Naive thymus-derived CD4-positive, alpha-beta T cell (primary cell): ENCODE results near the gene QARS1. TPM values are rescaled to one million over a fixed set of nuclear protein-coding genes. Genes with fewer than 3 reads are reported as not detected.

Experiments used
- ATAC-seq: fragments of 150-1000 bp; cut with Tn5 transposase; 2 replicates; pipeline ENCODE4 v1.10.0; 2021; ENCODE audit warnings: mild to moderate bottlenecking, moderate library complexity
- CTCF ChIA-PET: fragments of 350-600 bp; sonication (Branson Sonifier 250); formaldehyde crosslinking; loops from one replicate; lab custom pipeline; 2021; ENCODE audit warnings: antibody characterized with exemption; lab: Charles Lee
- POLR2A ChIA-PET: fragments of 350-600 bp; sonication (Branson Sonifier 250); formaldehyde crosslinking; loops from one replicate; lab custom pipeline; 2021; ENCODE audit warnings: antibody characterized with exemption, inconsistent platforms; lab: Charles Lee
- DNase-seq, 9 donors: peaks; one replicate each; pipeline versions ENCODE4 v3.0.0 to v3.0.0-alpha.2; 2020 to 2022; ENCODE audit warnings: mixed read lengths in 1 of 9
- H3K27ac ChIP-seq: one replicate; pipeline ENCODE4 v1.7.0; 2013; ENCODE audit warnings: mild to moderate bottlenecking, low read depth, low read length, moderate library complexity
- H3K27me3 ChIP-seq, 2 donors: one replicate each; pipeline ENCODE4 v1.7.0; 2013; ENCODE audit warnings: low read length in 2 of 2, mild to moderate bottlenecking in 2 of 2, moderate library complexity in 2 of 2; ENCODE audit not compliant: control insufficient read depth in 2 of 2, insufficient read depth in 2 of 2
- H3K36me3 ChIP-seq, 3 experiments: 1 replicate in 2 of 3; 2 replicates in 1 of 3; pipeline ENCODE4 v1.7.0; 2013; ENCODE audit warnings: low read length in 3 of 3, mild to moderate bottlenecking in 3 of 3, moderate library complexity in 1 of 3; ENCODE audit not compliant: insufficient read depth in 3 of 3, control insufficient read depth in 2 of 3
- H3K4me1 ChIP-seq, 2 donors: one replicate each; pipeline ENCODE4 v1.7.0; 2013; ENCODE audit warnings: low read length in 2 of 2, mild to moderate bottlenecking in 2 of 2, moderate library complexity in 1 of 2; ENCODE audit not compliant: control insufficient read depth in 2 of 2, insufficient read depth in 2 of 2
- H3K4me3 ChIP-seq: 2 replicates; pipeline ENCODE4 v1.7.0; 2013; ENCODE audit warnings: mild to moderate bottlenecking, low read length
- H3K9me3 ChIP-seq, 3 experiments: 1 replicate in 2 of 3; 2 replicates in 1 of 3; pipeline ENCODE4 v1.7.0; 2013; ENCODE audit warnings: low read length in 3 of 3; ENCODE audit not compliant: control insufficient read depth in 2 of 3
- H3K27ac Mint-ChIP-seq, 9 donors: one replicate each; pipeline ENCODE4 v1.8.0; 2020 to 2022; ENCODE audit warnings: mixed read lengths in 9 of 9, mild to moderate bottlenecking in 8 of 9, moderate library complexity in 5 of 9, inconsistent platforms in 2 of 9
- H3K27me3 Mint-ChIP-seq, 5 donors: one replicate each; pipeline ENCODE4 v1.8.0; 2021 to 2022; ENCODE audit warnings: mixed read lengths in 5 of 5, mild to moderate bottlenecking in 1 of 5
- H3K36me3 Mint-ChIP-seq, 5 donors: one replicate each; pipeline ENCODE4 v1.8.0; 2020 to 2022; ENCODE audit warnings: mixed read lengths in 5 of 5, mild to moderate bottlenecking in 3 of 5, inconsistent platforms in 1 of 5
- H3K4me1 Mint-ChIP-seq, 7 donors: one replicate each; pipeline ENCODE4 v1.8.0; 2020 to 2022; ENCODE audit warnings: mixed read lengths in 7 of 7, mild to moderate bottlenecking in 3 of 7, inconsistent platforms in 1 of 7
- H3K4me3 Mint-ChIP-seq, 10 donors: one replicate each; pipeline ENCODE4 v1.8.0; 2020 to 2022; ENCODE audit warnings: mild to moderate bottlenecking in 10 of 10, mixed read lengths in 10 of 10, moderate library complexity in 6 of 10, inconsistent platforms in 2 of 10
- H3K9me3 Mint-ChIP-seq, 11 donors: one replicate each; pipeline ENCODE4 v1.8.0; 2020 to 2022; ENCODE audit warnings: mixed read lengths in 11 of 11, mild to moderate bottlenecking in 4 of 11, inconsistent platforms in 1 of 11, moderate library complexity in 1 of 11
- intact Hi-C, 2 donors: fragments of 100-400 bp; cut with micrococcal nuclease; formaldehyde crosslinking; loops; one replicate each; pipeline ENCODE4 v1.15.1; 2023
- polyA plus RNA-seq, 2 donors: library from polyadenylated mRNA; unstranded; fragments of 300-500 nt; fragmentation: Illumina TruSeq; gene quantifications; one replicate each; pipeline ENCODE4 v1.2.3, GENCODE V29; 2021
- total RNA-seq, 6 experiments: library from RNA in 5 of 6; stranded (reverse) in 5 of 6; gene quantifications; 1 replicate in 5 of 6; 2 replicates in 1 of 6; pipeline ENCODE4 v1.2.3 and lab custom pipeline; 2021 to 2026

Gene QARS1
- total and polyA plus RNA-seq, 7 experiments from 2014 or later = 90.6 to 258 (median 225) TPM

GRCh38 chr3:49124991-49125670 is 20.6 kb upstream of the QARS1 start:
- H3K4me3 Mint-ChIP-seq = no peak overlapping the region
- H3K27me3 Mint-ChIP-seq = no peaks in the 10 kb centered on the region
- H3K4me3 ChIP-seq = no peak overlapping the region
- no peaks in the 10 kb centered on the region for H3K36me3 Mint-ChIP-seq
- CTCF ChIA-PET = no interaction called here
- peak overlapping the region in 2 of 9 donors; percentile 60 to 69 for H3K27ac Mint-ChIP-seq
- no peak for ATAC-seq
- H3K27me3 ChIP-seq = no peaks in the 10 kb centered on the region
- H3K4me1 ChIP-seq = peaks cover 6 to 7% of the 10 kb centered on the region in 2 donors
- peaks cover 0 to 10% (median 8%) of the 10 kb centered on the region in 7 donors for H3K4me1 Mint-ChIP-seq
- DNase-seq = no peak
- intact Hi-C loops = loop anchor here in 1 of 2 donors (5.0 kb wide), 1 partner anchor 408 kb away; the partner anchor contains the start of gene IP6K2
- H3K36me3 ChIP-seq = peaks cover 0 to 4% (median 0%) of the 10 kb centered on the region in 3 experiments
- no peaks in the 10 kb centered on the region for H3K9me3 Mint-ChIP-seq
- H3K9me3 ChIP-seq = no peaks in the 10 kb centered on the region
- no peak overlapping the region for H3K27ac ChIP-seq
- POLR2A ChIA-PET = no interaction called here

DNA sequence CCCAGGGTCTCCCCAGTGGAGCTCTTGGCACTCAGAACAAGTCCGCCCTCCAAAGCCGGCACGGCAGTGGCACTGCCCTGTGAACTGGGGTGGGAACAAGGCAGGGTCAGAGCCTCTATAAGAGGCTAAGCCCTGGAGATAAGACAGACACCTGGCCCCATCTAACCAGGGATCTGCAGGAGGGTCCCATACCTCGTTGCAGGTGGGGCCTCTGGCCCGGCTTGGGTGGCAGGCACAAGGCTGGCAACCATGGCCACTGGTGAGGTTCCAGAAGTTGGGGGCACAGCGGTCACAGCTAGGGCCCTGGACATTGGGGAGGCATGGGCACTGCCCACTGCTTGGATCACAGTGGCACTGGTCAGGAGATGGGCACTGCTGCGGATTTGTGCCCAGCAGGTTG is 19.6 kb upstream of the QARS1 start:
- Histone ChIP-seq H3K4me1 (peaks cover 15% of the 10 kb centered on the region in 2 donors), H3K27ac (no peak overlapping the region), H3K9me3 (no peaks in the 10 kb centered on the region), H3K4me3 (no peak overlapping the region), H3K27me3 (no peaks in the 10 kb centered on the region), H3K36me3 (peaks cover 0 to 6% (median 0%) of the 10 kb centered on the region in 3 experiments)
- intact Hi-C loops = loop anchor here in 1 of 2 donors (5.0 kb wide), 1 partner anchor 407 kb away; the partner anchor contains the start of gene IP6K2
- POLR2A ChIA-PET = interaction anchor here (1.2 to 7.8 kb wide), 2 partner anchors 17 to 30 kb away, joined by 3 to 84 read pairs; partner anchors contain the start of genes QARS1 and QRICH1
- Mint-ChIP-seq H3K36me3 (no peaks in the 10 kb centered on the region), H3K9me3 (no peaks in the 10 kb centered on the region), H3K27me3 (no peaks in the 10 kb centered on the region), H3K27ac (peak overlapping the region in 2 of 9 donors; percentile 10 to 28), H3K4me1 (peaks cover 0 to 18% (median 15%) of the 10 kb centered on the region in 7 donors), H3K4me3 (no peak overlapping the region)
- DNase-seq (no peak), ATAC-seq (no peak)
- CTCF ChIA-PET = no interaction called here

- intact Hi-C loops = loop anchor here in 1 of 2 donors (5.0 kb wide), 1 partner anchor 406 kb away; the partner anchor contains the start of gene IP6K2
- Mint-ChIP-seq H3K36me3 (peaks cover 0 to 4% (median 0%) of the 10 kb centered on the region in 5 donors), H3K27me3 (no peaks in the 10 kb centered on the region), H3K27ac (peak overlapping the region in 2 of 9 donors; percentile 22 to 56), H3K9me3 (no peaks in the 10 kb centered on the region), H3K4me1 (peaks cover 0 to 23% (median 20%) of the 10 kb centered on the region in 7 donors), H3K4me3 (no peak overlapping the region)
- Histone ChIP-seq H3K36me3 (peaks cover 0 to 11% (median 0%) of the 10 kb centered on the region in 3 experiments), H3K27ac (no peak overlapping the region), H3K4me1 (peaks cover 17 to 20% of the 10 kb centered on the region in 2 donors), H3K9me3 (no peaks in the 10 kb centered on the region), H3K4me3 (no peak overlapping the region), H3K27me3 (no peaks in the 10 kb centered on the region)
- no peak for ATAC-seq
- CTCF ChIA-PET = no interaction called here
- POLR2A ChIA-PET = interaction anchor here (0.9 to 7.8 kb wide), 3 partner anchors 16 to 30 kb away, joined by 3 to 84 read pairs (median 3); partner anchors contain the start of genes QARS1 and QRICH1
- no peak for DNase-seq
Measured at GRCh38 chr3:49123687-49124086, 19.1 kb upstream of the QARS1 start.

- ChIA-PET CTCF (no interaction called here), POLR2A (interaction anchor here (0.9 to 7.8 kb wide), 4 partner anchors 16 to 31 kb away, joined by 3 to 84 read pairs (median 32); partner anchors contain the start of genes QARS1 and QRICH1)
- intact Hi-C loops = loop anchor here in 1 of 2 donors (5.0 kb wide), 1 partner anchor 406 kb away; the partner anchor contains the start of gene IP6K2
- Mint-ChIP-seq H3K27me3 (no peaks in the 10 kb centered on the region), H3K9me3 (no peaks in the 10 kb centered on the region), H3K4me3 (no peak overlapping the region), H3K4me1 (peaks cover 0 to 25% (median 21%) of the 10 kb centered on the region in 7 donors), H3K27ac (peak overlapping the region in 2 of 9 donors; percentile 22 to 55), H3K36me3 (peaks cover 0 to 4% (median 0%) of the 10 kb centered on the region in 5 donors)
- peaks cover under 1 to 18% (median 2%) of the 10 kb centered on the region in 3 experiments for H3K36me3 ChIP-seq
- H3K4me1 ChIP-seq = peaks cover 17 to 20% of the 10 kb centered on the region in 2 donors
- ATAC-seq (no peak), DNase-seq (no peak)
- no peaks in the 10 kb centered on the region for H3K9me3 ChIP-seq
- no peaks in the 10 kb centered on the region for H3K27me3 ChIP-seq
- no peak overlapping the region for H3K27ac ChIP-seq
- no peak overlapping the region for H3K4me3 ChIP-seq
Measured at GRCh38 chr3:49122886-49123545, 18.5 kb upstream of the QARS1 start.

DNA sequence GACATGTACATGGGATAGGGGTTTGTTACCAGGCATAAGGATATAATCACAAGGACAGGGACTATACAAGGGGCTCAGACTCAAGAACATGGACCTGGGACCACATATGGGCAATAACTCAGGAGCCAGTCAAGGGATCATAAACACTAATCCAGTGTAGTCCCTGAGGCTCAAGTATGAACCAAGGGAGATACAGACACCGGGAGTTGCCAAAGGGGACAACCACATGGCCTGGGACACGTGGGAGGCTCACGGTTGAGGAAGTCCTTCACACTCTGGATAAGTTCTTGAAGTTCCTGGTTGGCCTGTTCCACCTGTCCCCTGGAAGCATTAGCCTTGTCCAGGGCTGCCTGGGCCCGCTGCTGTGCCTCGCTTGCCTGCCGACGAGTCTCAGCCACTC is 17.9 kb upstream of the QARS1 start:
- POLR2A ChIA-PET = interaction anchor here (3.9 to 7.8 kb wide), 2 partner anchors 15 to 30 kb away, joined by 61 to 84 read pairs; partner anchors contain the start of genes QARS1 and QRICH1
- Mint-ChIP-seq H3K4me3 (peak overlapping the region in 2 of 10 donors; percentile 83 to 90), H3K27ac (peak overlapping the region; percentile 83 to 96 (median 91)), H3K9me3 (no peaks in the 10 kb centered on the region), H3K27me3 (no peaks in the 10 kb centered on the region), H3K4me1 (peaks cover 0 to 28% (median 21%) of the 10 kb centered on the region in 7 donors), H3K36me3 (peaks cover 0 to 5% (median under 1%) of the 10 kb centered on the region in 5 donors)
- CTCF ChIA-PET = interaction anchor here (0.7 kb wide), 1 partner anchor 682 kb away, joined by 3 read pairs; no protein-coding TSS in a partner anchor
- ATAC-seq (no peak), DNase-seq (no peak)
- intact Hi-C loops = loop anchor here in 1 of 2 donors (5.0 kb wide), 1 partner anchor 405 kb away; the partner anchor contains the start of gene IP6K2
- Histone ChIP-seq H3K27me3 (no peaks in the 10 kb centered on the region), H3K36me3 (peaks cover 6 to 24% (median 8%) of the 10 kb centered on the region in 3 experiments), H3K27ac (no peak overlapping the region), H3K4me3 (no peak overlapping the region), H3K4me1 (peaks cover 17 to 24% of the 10 kb centered on the region in 2 donors), H3K9me3 (no peaks in the 10 kb centered on the region)

- H3K27me3 ChIP-seq = no peaks in the 10 kb centered on the region
- H3K27ac ChIP-seq = peak overlapping the region; percentile 92
- no peak for DNase-seq
- peak overlapping the region; percentile 83 to 96 (median 91) for H3K27ac Mint-ChIP-seq
- peaks cover 0 to 7% (median 3%) of the 10 kb centered on the region in 5 donors for H3K36me3 Mint-ChIP-seq
- H3K9me3 ChIP-seq = no peaks in the 10 kb centered on the region
- ATAC-seq = no peak
- ChIA-PET CTCF (interaction anchor here (0.7 to 2.6 kb wide), 3 partner anchors 28 to 682 kb away, joined by 3 to 8 read pairs (median 6); partner anchors contain the start of gene QRICH1), POLR2A (interaction anchor here (1.2 to 7.8 kb wide), 7 partner anchors 10 to 218 kb away, joined by 3 to 84 read pairs (median 16); partner anchors contain the start of genes LAMB2, NDUFAF3, QARS1 and QRICH1)
- intact Hi-C loops = loop anchor here in 1 of 2 donors (5.0 kb wide), 1 partner anchor 405 kb away; the partner anchor contains the start of gene IP6K2
- H3K27me3 Mint-ChIP-seq = no peaks in the 10 kb centered on the region
- peaks cover 10 to 28% (median 12%) of the 10 kb centered on the region in 3 experiments for H3K36me3 ChIP-seq
- H3K4me1 Mint-ChIP-seq = peaks cover 0 to 31% (median 21%) of the 10 kb centered on the region in 7 donors
- H3K4me3 Mint-ChIP-seq = peak overlapping the region; percentile 35 to 97 (median 85)
- peaks cover 17 to 27% of the 10 kb centered on the region in 2 donors for H3K4me1 ChIP-seq
- no peaks in the 10 kb centered on the region for H3K9me3 Mint-ChIP-seq
- H3K4me3 ChIP-seq = no peak overlapping the region
Measured at GRCh38 chr3:49122022-49122421, 17.5 kb upstream of the QARS1 start.
